Progenitor cell of endocrine pancreas (in vitro differentiated cells): ENCODE measurements around the gene EYS. TPM values are rescaled to one million over a fixed set of nuclear protein-coding genes. Genes with fewer than 3 reads are reported as not detected.

Experiments used
- DNase-seq: peaks from one replicate; pipeline ENCODE4 v3.0.0; 2021; ENCODE audit warnings: low spot score; ENCODE audit not compliant: unreplicated experiment
- H3K27ac Mint-ChIP-seq: 2 replicates; pipeline ENCODE4 v1.8.0; 2021; ENCODE audit warnings: mild to moderate bottlenecking, moderate library complexity, mixed read lengths
- H3K27me3 Mint-ChIP-seq: 2 replicates; pipeline ENCODE4 v1.8.0; 2021; ENCODE audit warnings: mixed read lengths
- H3K36me3 Mint-ChIP-seq: 2 replicates; pipeline ENCODE4 v1.8.0; 2022; ENCODE audit warnings: mixed read lengths; ENCODE audit not compliant: insufficient read depth
- H3K4me1 Mint-ChIP-seq: 2 replicates; pipeline ENCODE4 v1.8.0; 2021; ENCODE audit warnings: low read depth, mixed read lengths
- H3K4me3 Mint-ChIP-seq: 2 replicates; pipeline ENCODE4 v1.8.0; 2021; ENCODE audit warnings: low read depth, mild to moderate bottlenecking, moderate library complexity, mixed read lengths
- H3K9me3 Mint-ChIP-seq: 2 replicates; pipeline ENCODE4 v1.8.0; 2021; ENCODE audit warnings: low read depth, mixed read lengths
- total RNA-seq: library from RNA; stranded (reverse); gene quantifications from 2 replicates; pipeline ENCODE4 v1.2.1, GENCODE V29; 2021
- TF ChIP-seq, protein P1 (sequence below): fragments of 200-600 bp; sonication (generic); IDR thresholded peaks from one replicate; pipeline ENCODE4 v1.5.0; 2021; ENCODE audit warnings: antibody characterized with exemption, mild to moderate bottlenecking; ENCODE audit not compliant: unreplicated experiment

Gene EYS
- total RNA-seq, 1 donor from 2014 or later, result 0.46 TPM

DNA sequence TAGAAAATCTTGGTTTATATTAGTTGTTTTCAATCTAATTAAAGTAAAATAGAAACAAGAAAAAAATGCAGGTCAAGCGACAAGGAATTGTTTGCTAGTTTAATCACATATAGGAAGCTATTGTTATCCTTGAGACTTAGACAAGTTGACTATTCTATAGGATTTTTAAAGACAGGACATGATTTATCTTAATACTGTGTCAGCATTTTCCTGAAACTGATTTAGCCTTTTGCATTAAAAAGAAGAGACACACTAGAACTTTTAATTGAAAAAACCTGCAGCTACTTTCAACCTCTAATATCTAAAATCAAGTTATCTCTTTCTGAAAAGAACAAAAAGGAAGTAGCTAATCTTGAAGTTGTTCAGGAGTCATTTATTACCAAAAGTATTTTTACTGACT, 1825.2 kb downstream of the EYS start:
- Mint-ChIP-seq H3K27ac (no peak overlapping the region), H3K27me3 (no peaks in the 10 kb centered on the region), H3K4me1 (no peaks in the 10 kb centered on the region), H3K36me3 (no peaks in the 10 kb centered on the region), H3K4me3 (no peak overlapping the region), H3K9me3 (peaks cover 6% of the 10 kb centered on the region)
- TF ChIP-seq, protein P1, sequence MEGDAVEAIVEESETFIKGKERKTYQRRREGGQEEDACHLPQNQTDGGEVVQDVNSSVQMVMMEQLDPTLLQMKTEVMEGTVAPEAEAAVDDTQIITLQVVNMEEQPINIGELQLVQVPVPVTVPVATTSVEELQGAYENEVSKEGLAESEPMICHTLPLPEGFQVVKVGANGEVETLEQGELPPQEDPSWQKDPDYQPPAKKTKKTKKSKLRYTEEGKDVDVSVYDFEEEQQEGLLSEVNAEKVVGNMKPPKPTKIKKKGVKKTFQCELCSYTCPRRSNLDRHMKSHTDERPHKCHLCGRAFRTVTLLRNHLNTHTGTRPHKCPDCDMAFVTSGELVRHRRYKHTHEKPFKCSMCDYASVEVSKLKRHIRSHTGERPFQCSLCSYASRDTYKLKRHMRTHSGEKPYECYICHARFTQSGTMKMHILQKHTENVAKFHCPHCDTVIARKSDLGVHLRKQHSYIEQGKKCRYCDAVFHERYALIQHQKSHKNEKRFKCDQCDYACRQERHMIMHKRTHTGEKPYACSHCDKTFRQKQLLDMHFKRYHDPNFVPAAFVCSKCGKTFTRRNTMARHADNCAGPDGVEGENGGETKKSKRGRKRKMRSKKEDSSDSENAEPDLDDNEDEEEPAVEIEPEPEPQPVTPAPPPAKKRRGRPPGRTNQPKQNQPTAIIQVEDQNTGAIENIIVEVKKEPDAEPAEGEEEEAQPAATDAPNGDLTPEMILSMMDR, result no peak
- DNase-seq, result no peak

DNA sequence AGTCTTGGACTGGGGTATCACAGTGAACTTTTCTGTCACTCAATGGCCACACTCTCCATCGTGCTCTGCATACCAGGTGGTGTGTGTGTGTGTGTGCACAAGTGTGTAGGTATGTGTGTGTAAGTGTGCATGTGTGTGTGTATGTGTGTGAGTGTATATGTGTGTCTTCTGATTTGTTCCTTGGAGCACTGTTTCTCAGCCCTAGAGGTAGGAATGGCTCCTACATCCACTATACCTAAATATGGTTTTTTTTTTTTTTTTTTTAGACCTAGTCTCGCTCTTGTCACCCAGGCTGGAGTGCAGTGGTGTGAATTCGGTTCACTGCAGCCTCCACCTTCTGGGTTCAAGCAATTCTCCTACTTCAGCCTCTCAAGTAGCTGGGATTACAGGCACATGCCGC, 1834.8 kb downstream of the EYS start:
- no peaks in the 10 kb centered on the region for H3K36me3 Mint-ChIP-seq
- no peak for DNase-seq
- TF ChIP-seq, protein P1, result no peak
- no peak overlapping the region for H3K27ac Mint-ChIP-seq
- H3K4me3 Mint-ChIP-seq, result no peak overlapping the region
- H3K27me3 Mint-ChIP-seq, result no peaks in the 10 kb centered on the region
- H3K9me3 Mint-ChIP-seq, result peaks cover 16% of the 10 kb centered on the region
- no peaks in the 10 kb centered on the region for H3K4me1 Mint-ChIP-seq

DNA sequence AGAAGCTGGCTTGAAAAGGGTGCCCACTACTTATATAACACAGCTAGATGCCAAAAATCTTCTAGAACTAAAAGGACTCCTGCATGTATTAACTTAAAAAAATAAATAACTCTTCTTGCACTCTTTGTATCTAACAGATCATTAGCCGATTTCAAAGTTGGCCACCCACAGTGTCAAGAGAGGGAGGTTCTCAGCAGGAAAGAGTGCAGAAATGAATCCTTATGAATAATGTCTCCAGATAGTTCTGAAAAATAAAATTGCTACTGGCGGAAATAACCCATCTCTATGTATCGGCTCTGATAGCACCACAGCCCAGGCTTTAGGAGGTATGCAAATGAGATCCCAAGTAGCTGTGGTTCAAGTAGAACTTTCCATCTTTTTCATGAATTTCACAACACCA, 1838.7 kb downstream of the EYS start:
- Mint-ChIP-seq H3K27ac (no peak overlapping the region), H3K4me1 (no peaks in the 10 kb centered on the region), H3K27me3 (no peaks in the 10 kb centered on the region), H3K36me3 (no peaks in the 10 kb centered on the region), H3K4me3 (no peak overlapping the region), H3K9me3 (no peaks in the 10 kb centered on the region)
- TF ChIP-seq, protein P1, result no peak
- DNase-seq, result no peak

DNA sequence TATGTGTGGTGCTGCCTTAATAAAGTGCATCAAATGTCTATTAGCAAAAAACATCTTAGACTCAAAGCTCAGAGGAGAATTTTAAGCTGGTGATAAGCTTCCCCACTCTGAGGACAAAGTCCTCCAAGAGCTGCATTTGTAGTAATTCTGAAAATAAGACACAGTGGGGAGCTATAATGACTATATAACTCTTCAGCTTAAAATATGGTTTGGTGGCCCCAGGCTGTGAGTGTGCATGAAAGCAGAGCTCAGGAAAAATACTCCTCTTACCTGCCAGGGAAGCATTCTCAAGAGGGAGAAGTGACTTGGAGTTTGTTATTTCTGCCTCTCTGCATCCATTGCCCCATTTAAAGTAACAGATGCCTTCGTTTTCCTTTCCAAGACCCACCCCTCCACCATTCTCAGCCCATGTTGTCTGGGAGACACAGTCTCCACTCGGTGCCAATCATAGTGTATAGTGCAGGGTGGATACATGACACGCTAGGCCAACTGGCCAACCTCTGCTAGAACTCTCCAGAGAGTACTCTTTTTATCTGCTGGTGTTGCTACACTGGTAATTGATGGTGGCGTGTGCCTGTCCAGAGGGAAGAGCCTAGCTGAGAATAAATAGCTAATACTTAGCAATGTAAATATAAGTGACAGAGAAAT, 1842.2 kb downstream of the EYS start:
- Mint-ChIP-seq H3K27me3 (no peaks in the 10 kb centered on the region), H3K27ac (no peak overlapping the region), H3K4me1 (no peaks in the 10 kb centered on the region), H3K36me3 (no peaks in the 10 kb centered on the region), H3K9me3 (no peaks in the 10 kb centered on the region), H3K4me3 (no peak overlapping the region)
- no peak for DNase-seq
- TF ChIP-seq, protein P1, result no peak

DNA sequence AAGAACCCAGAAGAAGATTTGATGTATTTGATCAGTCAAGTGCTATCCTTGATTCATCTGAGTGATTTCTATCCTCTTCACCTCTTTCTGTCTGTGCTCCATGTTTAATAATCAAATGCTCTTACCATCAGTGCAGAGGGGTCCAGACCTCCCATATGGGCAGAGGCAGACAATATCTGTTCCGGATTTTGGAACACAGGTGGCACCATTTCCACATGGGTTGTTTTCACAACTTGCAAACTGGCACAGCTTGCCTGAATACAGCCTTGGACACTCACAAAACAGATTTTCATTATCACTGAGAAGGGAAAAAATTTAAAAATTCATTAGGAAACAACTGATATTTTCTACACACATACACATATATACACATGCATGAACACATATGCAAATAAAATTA, 1843.0 kb downstream of the EYS start:
- no peak overlapping the region for H3K4me3 Mint-ChIP-seq
- no peak for DNase-seq
- H3K9me3 Mint-ChIP-seq, result no peaks in the 10 kb centered on the region
- H3K27me3 Mint-ChIP-seq, result no peaks in the 10 kb centered on the region
- H3K36me3 Mint-ChIP-seq, result no peaks in the 10 kb centered on the region
- no peak overlapping the region for H3K27ac Mint-ChIP-seq
- TF ChIP-seq, protein P1, result no peak
- no peaks in the 10 kb centered on the region for H3K4me1 Mint-ChIP-seq
